HG03060 (cell line): ENCODE data around the gene LRP3.

Experiments used
- ATAC-seq: cut with Tn5 transposase; IDR thresholded peaks from one replicate; pipeline ENCODE4 v1.9.1; 2021; ENCODE audit warnings: low read depth, moderate number of reproducible peaks; ENCODE audit not compliant: unreplicated experiment

LRP3 gene

DNA sequence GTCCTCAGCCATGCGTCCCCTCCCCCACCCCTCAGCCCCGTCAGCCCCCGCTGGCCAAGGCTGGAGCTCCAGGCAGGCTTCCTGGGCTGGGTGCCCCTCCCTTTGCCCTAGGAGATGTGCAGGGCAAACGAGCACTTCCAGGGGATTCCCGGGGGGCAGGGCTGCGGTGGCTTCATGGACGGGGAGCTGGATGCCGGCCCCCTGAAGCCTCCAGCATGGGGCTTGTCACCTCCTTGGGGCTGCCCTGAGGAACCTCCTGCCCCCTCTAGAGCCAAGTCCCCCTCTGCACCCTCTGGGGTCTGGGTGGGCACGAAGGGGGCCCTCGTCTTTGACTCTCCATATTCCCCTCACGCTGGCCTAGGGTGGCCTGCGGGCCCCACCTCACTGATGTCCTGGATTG lies 56.9 kb downstream of the LRP3 start:
- no peak for ATAC-seq

DNA sequence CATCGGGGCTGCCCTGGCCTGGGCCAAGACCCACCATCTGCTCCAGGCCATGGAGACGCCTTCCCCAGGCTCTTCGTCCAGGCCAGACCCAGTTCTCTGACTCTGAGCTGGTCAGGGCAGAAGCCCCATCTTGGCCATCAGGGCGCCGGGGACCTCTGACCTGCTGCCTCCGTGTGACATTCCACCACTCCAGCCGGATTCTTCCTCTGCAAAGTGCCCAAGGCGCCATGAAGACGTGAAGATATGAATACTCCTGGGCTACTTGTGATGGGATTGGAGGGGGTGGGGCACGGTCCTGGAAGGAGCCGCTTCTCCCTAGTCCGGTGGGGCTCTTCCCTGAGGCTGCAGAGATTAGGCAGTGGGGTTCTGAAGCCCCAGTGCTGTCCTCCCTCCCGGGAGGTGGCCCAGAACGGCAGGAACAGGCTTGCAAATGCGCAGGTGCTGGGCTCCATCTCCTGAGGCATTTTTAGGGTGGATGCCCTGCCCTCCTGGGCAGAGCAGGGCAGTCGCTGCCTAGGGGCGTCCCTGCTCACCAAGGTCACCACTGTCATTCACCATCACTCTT lies 57.5 kb downstream of the LRP3 start:
- ATAC-seq = no peak

DNA sequence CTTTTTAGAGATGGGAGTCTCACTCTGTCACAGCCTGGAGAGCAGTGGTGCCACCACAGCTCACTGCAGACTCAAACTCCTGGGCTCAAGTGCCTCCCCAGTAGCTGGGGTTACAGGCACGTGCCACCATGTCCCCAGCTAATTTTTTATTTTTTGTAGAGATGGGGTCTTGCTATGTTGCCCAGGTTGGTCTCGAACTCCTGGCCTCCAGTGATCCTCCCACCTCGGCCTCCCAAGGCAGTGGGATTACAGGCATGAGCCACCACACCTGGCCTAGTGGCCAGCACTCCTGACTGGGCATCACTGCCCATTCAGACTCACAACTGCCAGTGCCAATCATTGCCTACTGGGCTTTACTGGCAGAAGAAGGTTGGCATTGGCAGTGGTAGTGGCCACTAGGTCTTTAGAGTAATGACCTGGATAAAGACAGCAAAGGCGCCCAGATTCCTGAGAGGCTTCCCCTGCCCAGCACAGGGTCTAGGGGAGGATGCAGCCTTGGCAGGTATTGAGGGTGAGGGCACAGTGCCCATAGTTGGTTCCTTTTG lies 58.4 kb downstream of the LRP3 start:
- no peak for ATAC-seq

DNA sequence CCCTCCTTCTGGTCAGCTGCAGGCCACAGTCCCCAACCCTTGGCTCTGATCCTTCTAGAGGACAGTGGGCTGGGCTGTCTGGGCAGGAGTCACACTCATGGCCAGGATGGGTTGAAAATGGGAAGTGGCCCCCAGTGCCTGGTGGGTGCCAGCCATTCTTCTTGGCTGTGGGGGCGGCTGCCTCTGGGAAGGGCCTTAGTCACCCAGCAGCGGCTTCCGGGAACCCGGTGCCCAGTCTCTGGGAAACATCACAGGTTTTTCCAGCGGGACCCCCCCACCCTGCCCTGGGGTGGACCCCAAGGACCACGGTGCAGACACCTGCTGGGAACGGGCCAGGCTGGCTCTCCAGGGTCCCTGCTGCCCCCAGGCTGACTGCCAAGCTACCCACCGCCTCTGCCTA lies 58.8 kb downstream of the LRP3 start:
- ATAC-seq = no peak

DNA sequence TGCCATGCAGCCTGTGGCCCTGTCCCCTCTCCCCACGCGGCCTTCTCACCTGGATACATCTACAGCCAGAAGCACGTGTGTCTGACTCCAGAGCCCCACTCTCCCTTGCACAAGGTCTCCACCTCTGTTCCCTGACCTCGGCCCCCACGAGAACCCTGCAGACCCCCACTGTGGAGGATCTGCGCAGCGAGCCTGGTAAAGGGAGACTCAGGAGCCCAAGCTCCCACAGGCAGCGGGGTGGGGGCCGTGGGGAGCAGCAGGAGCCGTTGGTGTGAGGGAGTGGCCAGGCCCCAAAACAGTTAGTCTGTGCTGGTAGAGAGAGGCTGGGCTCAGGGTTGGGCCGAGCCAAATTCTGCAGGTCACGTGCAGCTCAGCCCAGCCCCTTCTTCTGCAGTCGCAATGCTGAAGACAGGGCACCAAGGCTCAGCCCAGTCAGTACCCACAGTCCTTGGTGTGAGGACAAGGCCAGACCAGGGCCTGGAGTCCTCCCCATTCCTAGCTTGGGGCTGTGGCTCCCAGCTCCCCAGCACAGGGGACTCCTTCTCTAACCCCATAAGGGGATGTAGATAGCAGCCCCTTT lies 60.2 kb downstream of the LRP3 start:
- no peak for ATAC-seq

DNA sequence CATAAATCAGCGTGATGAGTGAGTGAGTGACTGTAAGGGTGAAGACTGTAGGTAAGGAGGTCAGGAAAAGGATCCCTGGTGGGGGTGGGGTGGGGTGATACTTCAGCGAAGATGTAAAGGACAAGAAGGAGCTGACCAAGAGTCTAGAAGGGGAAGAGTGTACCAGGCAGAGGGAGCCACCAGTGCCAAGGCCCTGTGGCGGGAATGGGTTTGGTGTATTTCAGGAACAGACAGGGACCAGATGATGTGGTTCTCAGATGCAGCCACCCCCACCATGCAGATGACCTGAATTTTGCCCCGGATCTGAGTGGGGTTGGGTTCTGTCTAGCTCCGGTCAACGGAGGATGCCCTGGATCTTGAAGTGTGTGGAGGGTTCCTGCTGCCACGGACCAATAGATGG lies 61.7 kb downstream of the LRP3 start:
- ATAC-seq = no peak

DNA sequence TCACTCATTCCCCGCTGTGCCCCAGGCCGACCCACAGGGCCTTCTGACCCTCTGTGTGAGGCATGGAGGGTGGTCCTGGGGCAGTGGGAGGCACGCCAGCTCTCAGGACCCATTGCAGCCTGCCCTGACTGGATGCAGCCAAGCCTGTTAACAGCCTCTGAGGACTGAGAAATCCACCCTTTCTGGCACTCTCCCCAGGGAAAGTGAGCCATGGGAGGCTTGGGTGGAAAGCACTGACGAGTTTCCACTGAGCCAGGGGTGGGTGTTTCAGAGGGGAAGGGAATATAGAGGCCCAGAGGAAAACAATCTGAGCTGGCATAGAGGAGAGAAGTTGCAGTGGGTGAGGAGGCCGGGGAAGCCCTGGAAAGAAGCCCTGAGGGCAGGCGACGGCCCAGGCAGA lies 62.1 kb downstream of the LRP3 start:
- no peak for ATAC-seq

DNA sequence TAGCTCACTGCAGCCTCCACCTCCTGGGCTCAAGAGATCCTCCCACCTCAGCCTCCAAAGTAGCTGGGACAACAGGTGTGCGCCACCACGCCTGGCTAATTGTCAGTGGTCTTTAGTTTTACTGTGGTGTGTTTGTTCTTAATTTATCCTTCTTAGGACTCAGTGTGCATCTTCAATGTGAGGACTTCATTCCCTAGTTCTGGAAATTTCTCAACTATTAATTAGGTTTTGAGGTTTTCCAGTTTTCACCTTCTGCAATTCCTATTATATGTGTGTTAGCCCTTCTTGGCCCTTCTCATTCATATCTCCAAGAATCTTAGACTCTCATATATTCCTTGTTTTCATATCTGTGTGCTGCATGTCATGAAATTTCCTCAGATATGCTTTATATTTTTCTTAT lies 63.7 kb downstream of the LRP3 start:
- no peak for ATAC-seq
